SU-DHL-6 (cell line): ENCODE data around the gene ZNF346.

ENCODE experiments used
- H2AFZ ChIP-seq: fragments of 200-600 bp; sonication (generic); 2 replicates; pipeline ENCODE4 v1.6.1; 2014; ENCODE audit warnings: low read depth, mild to moderate bottlenecking, moderate library complexity, mixed read lengths, antibody characterized with exemption, low read length; ENCODE audit not compliant: severe bottlenecking
- H3F3A ChIP-seq: fragments of 200-600 bp; shearing (Covaris generic); 2 replicates; pipeline ENCODE4 v1.6.0; 2016; ENCODE audit warnings: antibody characterized with exemption, mild to moderate bottlenecking; ENCODE audit not compliant: insufficient read depth
- H3K27ac ChIP-seq: fragments of 200-600 bp; sonication (generic); 2 replicates; pipeline ENCODE4 v1.5.1; 2016; ENCODE audit warnings: low read depth, mild to moderate bottlenecking, low read length, moderate library complexity, mixed read lengths
- H3K27me3 ChIP-seq: fragments of 200-600 bp; sonication (generic), shearing (Covaris generic); 2 replicates; pipeline ENCODE4 v1.6.0; 2014; ENCODE audit warnings: mild to moderate bottlenecking, low read length
- H3K36me3 ChIP-seq: fragments of 200-600 bp; sonication (generic); 2 replicates; pipeline ENCODE4 v1.6.1; 2014; ENCODE audit warnings: mild to moderate bottlenecking, low read length, mixed read lengths
- H3K4me2 ChIP-seq: fragments of 300-600, 200-600 bp; shearing (Covaris generic), sonication (generic); 2 replicates; pipeline ENCODE4 v1.6.0; 2014; ENCODE audit warnings: low read length, low read depth, mild to moderate bottlenecking; ENCODE audit not compliant: poor library complexity, severe bottlenecking
- H3K4me3 ChIP-seq: fragments of 200-600 bp; sonication (generic); 2 replicates; pipeline ENCODE4 v1.5.1; 2014; ENCODE audit warnings: antibody characterized with exemption, low read length, mild to moderate bottlenecking, mixed read lengths; ENCODE audit not compliant: insufficient read depth, poor library complexity, severe bottlenecking
- H3K79me2 ChIP-seq: fragments of 200-600 bp; sonication (generic); 2 replicates; pipeline ENCODE4 v1.6.1; 2014; ENCODE audit warnings: mild to moderate bottlenecking, low read length, moderate library complexity; ENCODE audit not compliant: insufficient read depth
- H3K9ac ChIP-seq: fragments of 200-600 bp; sonication (generic); 2 replicates; pipeline ENCODE4 v1.7.0; 2014; ENCODE audit warnings: mild to moderate bottlenecking, low read length
- H3K9me2 ChIP-seq: fragments of 200-600 bp; sonication (generic); replicated peaks from 2 replicates; pipeline ENCODE4 v1.6.1; 2014; ENCODE audit warnings: low read length; ENCODE audit not compliant: insufficient read depth
- H3K9me3 ChIP-seq: fragments of 200-600 bp; sonication (generic); 2 replicates; pipeline ENCODE4 v1.6.1; 2014; ENCODE audit warnings: low read length, mixed read lengths; ENCODE audit not compliant: insufficient read depth
- H4K20me1 ChIP-seq: fragments of 200-600 bp; sonication (generic); 2 replicates; pipeline ENCODE4 v1.6.1; 2014; ENCODE audit warnings: low read depth, mild to moderate bottlenecking, antibody characterized with exemption, low read length, moderate library complexity, mixed read lengths
- EZH2phosphoT487 ChIP-seq: fragments of 200-600 bp; sonication (generic), shearing (Covaris generic); conservative IDR thresholded peaks from 2 replicates; pipeline ENCODE4 v1.6.1; 2018; ENCODE audit warnings: mild to moderate bottlenecking, antibody characterized with exemption, low read length, moderate library complexity, mixed read lengths
- TF ChIP-seq, protein P1 (sequence below): fragments of 200-600 bp; sonication (generic); IDR thresholded peaks from one replicate; pipeline ENCODE4 v1.5.1; 2017; ENCODE audit warnings: antibody characterized with exemption, mild to moderate bottlenecking, low read length, moderate library complexity; ENCODE audit not compliant: insufficient read depth, poor library complexity, severe bottlenecking

ZNF346 gene

GRCh38 chr5:177095088-177095669, 72.7 kb downstream of the ZNF346 start:
- Histone ChIP-seq H3K27ac (no peak overlapping the region), H3K9me3 (no peaks in the 10 kb centered on the region), H3K9ac (no peak overlapping the region), H3K79me2 (no peaks in the 10 kb centered on the region), H3K4me2 (no peak overlapping the region), H3F3A (no peaks in the 10 kb centered on the region), H4K20me1 (no peaks in the 10 kb centered on the region), H3K9me2 (no peaks in the 10 kb centered on the region), H2AFZ (no peak overlapping the region), H3K4me3 (no peak overlapping the region), H3K36me3 (no peaks in the 10 kb centered on the region), H3K27me3 (no peaks in the 10 kb centered on the region)
- no peak for TF ChIP-seq EZH2phosphoT487
- TF ChIP-seq, protein P1, sequence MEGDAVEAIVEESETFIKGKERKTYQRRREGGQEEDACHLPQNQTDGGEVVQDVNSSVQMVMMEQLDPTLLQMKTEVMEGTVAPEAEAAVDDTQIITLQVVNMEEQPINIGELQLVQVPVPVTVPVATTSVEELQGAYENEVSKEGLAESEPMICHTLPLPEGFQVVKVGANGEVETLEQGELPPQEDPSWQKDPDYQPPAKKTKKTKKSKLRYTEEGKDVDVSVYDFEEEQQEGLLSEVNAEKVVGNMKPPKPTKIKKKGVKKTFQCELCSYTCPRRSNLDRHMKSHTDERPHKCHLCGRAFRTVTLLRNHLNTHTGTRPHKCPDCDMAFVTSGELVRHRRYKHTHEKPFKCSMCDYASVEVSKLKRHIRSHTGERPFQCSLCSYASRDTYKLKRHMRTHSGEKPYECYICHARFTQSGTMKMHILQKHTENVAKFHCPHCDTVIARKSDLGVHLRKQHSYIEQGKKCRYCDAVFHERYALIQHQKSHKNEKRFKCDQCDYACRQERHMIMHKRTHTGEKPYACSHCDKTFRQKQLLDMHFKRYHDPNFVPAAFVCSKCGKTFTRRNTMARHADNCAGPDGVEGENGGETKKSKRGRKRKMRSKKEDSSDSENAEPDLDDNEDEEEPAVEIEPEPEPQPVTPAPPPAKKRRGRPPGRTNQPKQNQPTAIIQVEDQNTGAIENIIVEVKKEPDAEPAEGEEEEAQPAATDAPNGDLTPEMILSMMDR, result no peak

DNA sequence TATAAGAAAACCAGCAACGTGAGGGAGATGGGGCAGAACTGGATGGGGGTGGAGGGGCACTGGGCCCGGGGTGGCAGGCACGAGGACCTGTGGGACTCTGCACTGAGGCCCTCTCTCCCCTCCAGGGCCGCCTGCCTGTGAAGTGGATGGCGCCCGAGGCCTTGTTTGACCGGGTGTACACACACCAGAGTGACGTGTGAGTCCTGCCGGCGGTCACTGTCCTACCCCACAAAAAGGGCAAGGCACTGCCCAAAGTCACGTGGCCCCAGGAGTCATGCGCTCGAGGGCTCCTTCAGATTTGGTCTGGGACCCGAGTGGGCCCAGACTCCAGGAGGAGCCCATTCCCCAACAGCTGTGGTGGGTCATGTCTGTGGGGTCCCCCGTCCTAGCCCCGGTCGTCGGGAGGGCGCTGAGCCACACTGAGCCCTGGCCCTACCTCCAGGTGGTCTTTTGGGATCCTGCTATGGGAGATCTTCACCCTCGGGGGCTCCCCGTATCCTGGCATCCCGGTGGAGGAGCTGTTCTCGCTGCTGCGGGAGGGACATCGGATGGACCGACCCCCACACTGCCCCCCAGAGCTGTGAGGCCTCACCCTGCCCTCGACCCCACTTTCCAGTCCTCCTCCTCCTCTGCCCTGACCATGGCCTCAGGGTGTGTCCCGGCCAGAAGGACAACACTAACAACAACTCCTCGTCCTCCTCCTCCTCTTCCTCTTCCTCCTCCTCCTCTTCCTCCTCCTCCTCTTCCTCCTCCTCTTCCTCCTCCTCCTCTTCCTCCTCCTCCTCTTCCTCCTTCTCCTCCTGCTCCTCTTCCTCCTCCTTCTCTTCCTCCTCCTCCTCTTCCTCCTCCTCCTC, 73.9 kb downstream of the ZNF346 start:
- H3K27me3 ChIP-seq, result no peaks in the 10 kb centered on the region
- H3K79me2 ChIP-seq, result no peaks in the 10 kb centered on the region
- no peak overlapping the region for H3K4me3 ChIP-seq
- H2AFZ ChIP-seq, result no peak overlapping the region
- no peaks in the 10 kb centered on the region for H3K9me2 ChIP-seq
- no peaks in the 10 kb centered on the region for H3K9me3 ChIP-seq
- no peaks in the 10 kb centered on the region for H3F3A ChIP-seq
- H4K20me1 ChIP-seq, result no peaks in the 10 kb centered on the region
- TF ChIP-seq, protein P1, result no peak
- no peak for TF ChIP-seq EZH2phosphoT487
- H3K9ac ChIP-seq, result no peak overlapping the region
- H3K27ac ChIP-seq, result no peak overlapping the region
- no peak overlapping the region for H3K4me2 ChIP-seq
- H3K36me3 ChIP-seq, result no peaks in the 10 kb centered on the region

DNA sequence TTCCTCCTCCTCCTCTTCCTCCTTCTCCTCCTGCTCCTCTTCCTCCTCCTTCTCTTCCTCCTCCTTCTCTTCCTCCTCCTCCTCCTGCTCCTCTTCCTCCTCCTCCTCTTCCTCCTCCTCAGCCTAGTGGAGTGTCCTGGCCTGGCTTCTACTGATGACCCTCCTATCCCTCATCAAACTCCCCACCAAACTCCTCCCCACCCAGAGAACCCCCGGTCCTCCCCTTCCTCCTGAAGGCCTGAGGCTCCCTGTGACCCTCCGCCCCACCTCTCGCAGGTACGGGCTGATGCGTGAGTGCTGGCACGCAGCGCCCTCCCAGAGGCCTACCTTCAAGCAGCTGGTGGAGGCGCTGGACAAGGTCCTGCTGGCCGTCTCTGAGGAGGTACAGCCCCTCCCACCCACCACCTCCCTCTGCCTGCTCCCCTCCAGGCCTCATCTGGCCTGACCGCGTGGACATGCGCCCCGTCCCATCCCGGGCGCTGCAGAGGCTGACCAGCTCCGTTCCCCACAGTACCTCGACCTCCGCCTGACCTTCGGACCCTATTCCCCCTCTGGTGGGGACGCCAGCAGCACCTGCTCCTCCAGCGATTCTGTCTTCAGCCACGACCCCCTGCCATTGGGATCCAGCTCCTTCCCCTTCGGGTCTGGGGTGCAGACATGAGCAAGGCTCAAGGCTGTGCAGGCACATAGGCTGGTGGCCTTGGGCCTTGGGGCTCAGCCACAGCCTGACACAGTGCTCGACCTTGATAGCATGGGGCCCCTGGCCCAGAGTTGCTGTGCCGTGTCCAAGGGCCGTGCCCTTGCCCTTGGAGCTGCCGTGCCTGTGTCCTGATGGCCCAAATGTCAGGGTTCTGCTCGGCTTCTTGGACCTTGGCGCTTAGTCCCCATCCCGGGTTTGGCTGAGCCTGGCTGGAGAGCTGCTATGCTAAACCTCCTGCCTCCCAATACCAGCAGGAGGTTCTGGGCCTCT, 74.8 kb downstream of the ZNF346 start:
- H3F3A ChIP-seq, result no peaks in the 10 kb centered on the region
- H3K9me3 ChIP-seq, result no peaks in the 10 kb centered on the region
- H4K20me1 ChIP-seq, result no peaks in the 10 kb centered on the region
- no peak overlapping the region for H3K4me2 ChIP-seq
- no peak overlapping the region for H3K9ac ChIP-seq
- H2AFZ ChIP-seq, result no peak overlapping the region
- H3K36me3 ChIP-seq, result no peaks in the 10 kb centered on the region
- H3K4me3 ChIP-seq, result no peak overlapping the region
- H3K27me3 ChIP-seq, result no peaks in the 10 kb centered on the region
- H3K27ac ChIP-seq, result no peak overlapping the region
- no peaks in the 10 kb centered on the region for H3K79me2 ChIP-seq
- TF ChIP-seq, protein P1, result no peak
- no peak for TF ChIP-seq EZH2phosphoT487
- no peaks in the 10 kb centered on the region for H3K9me2 ChIP-seq
